H1 (cell line): ENCODE measurements around the gene HAND1. TPM values are rescaled to one million over a fixed set of nuclear protein-coding genes. Genes with fewer than 3 reads are reported as not detected.

Experiments used
- CTCF ChIA-PET: fragments of 300-600 bp; sonication (Branson Sonifier 250); formaldehyde crosslinking; loops from one replicate; lab custom pipeline; 2021; ENCODE audit not compliant: partially characterized antibody; lab: Charles Lee
- POLR2A ChIA-PET: fragments of 300-600 bp; sonication (Branson Sonifier 250); formaldehyde crosslinking; loops from one replicate; lab custom pipeline; 2021; ENCODE audit warnings: inconsistent platforms; ENCODE audit not compliant: partially characterized antibody; lab: Charles Lee
- DNase-seq, 2 experiments: peaks; one replicate each; pipeline versions ENCODE4 v3.0.0 to v3.0.0-alpha.2; 2010 to 2022; ENCODE audit warnings: low spot score in 2 of 2, low read depth in 1 of 2, mixed read lengths in 1 of 2
- FAIRE-seq: peaks from 2 replicates; lab custom pipeline; 2011; peaks lifted over from hg19 to GRCh38; lab: Jason Lieb, UNC
- H2AFZ ChIP-seq: 2 replicates; pipeline ENCODE4 v1.8.1; 2012; ENCODE audit warnings: low read length, inconsistent platforms
- H2AK5ac ChIP-seq: 2 replicates; pipeline ENCODE4 v1.6.1; 2013; ENCODE audit warnings: low read depth, low read length
- H2BK120ac ChIP-seq: replicated peaks from 2 replicates; pipeline ENCODE3; 2013; ENCODE audit warnings: low read depth, low read length, inconsistent platforms
- H2BK12ac ChIP-seq: 2 replicates; pipeline ENCODE4 v1.6.1; 2013; ENCODE audit warnings: low read depth, low read length
- H2BK15ac ChIP-seq: 2 replicates; pipeline ENCODE4 v1.6.1; 2013; ENCODE audit warnings: low read length
- H2BK20ac ChIP-seq: 2 replicates; pipeline ENCODE4 v1.6.1; 2013; ENCODE audit warnings: low read length
- H2BK5ac ChIP-seq: 2 replicates; pipeline ENCODE4 v1.6.1; 2013; ENCODE audit warnings: low read depth, low read length
- H3K14ac ChIP-seq: 2 replicates; pipeline ENCODE4 v1.6.1; 2013; ENCODE audit warnings: inconsistent platforms; ENCODE audit not compliant: insufficient read length
- H3K18ac ChIP-seq: 2 replicates; pipeline ENCODE4 v1.6.1; 2013; ENCODE audit warnings: low read length; ENCODE audit errors: extremely low read depth
- H3K23ac ChIP-seq: 2 replicates; pipeline ENCODE4 v1.6.1; 2013; ENCODE audit warnings: inconsistent platforms; ENCODE audit not compliant: insufficient read length
- H3K23me2 ChIP-seq: 2 replicates; pipeline ENCODE4 v1.6.1; 2013; ENCODE audit warnings: low read depth, low read length
- H3K27ac ChIP-seq: 2 replicates; pipeline ENCODE4 v1.6.1; 2011; ENCODE audit warnings: low read depth, low read length, inconsistent platforms
- H3K27me3 ChIP-seq, 4 experiments: replicated peaks in 1 of 4; 1 replicate in 1 of 4; 2 replicates in 3 of 4; pipeline versions ENCODE4 v1.6.1 to v1.8.1; 2011 to 2013; ENCODE audit warnings: low read length in 3 of 4, mild to moderate bottlenecking in 3 of 4, inconsistent platforms in 2 of 4, mixed read lengths in 2 of 4, moderate library complexity in 1 of 4; ENCODE audit not compliant: control insufficient read depth in 3 of 4, insufficient read depth in 3 of 4; ENCODE audit errors: extremely low read depth in 1 of 4
- H3K36me3 ChIP-seq, 4 experiments: 2 replicates each; pipeline versions ENCODE4 v1.6.1 to v1.8.1; 2011 to 2013; ENCODE audit warnings: mild to moderate bottlenecking in 4 of 4, low read length in 3 of 4, moderate library complexity in 2 of 4, control low read depth in 1 of 4, inconsistent platforms in 1 of 4; ENCODE audit not compliant: insufficient read depth in 4 of 4, control insufficient read depth in 2 of 4
- H3K4ac ChIP-seq: replicated peaks from 2 replicates; pipeline ENCODE3; 2013; ENCODE audit warnings: low read length, low read depth, mixed read lengths, inconsistent platforms; ENCODE audit not compliant: insufficient read length
- H3K4me1 ChIP-seq, 4 experiments: replicated peaks in 1 of 4; 1 replicate in 1 of 4; 2 replicates in 3 of 4; pipeline versions ENCODE4 v1.6.1 to v1.8.1; 2011 to 2013; ENCODE audit warnings: low read length in 3 of 4, inconsistent platforms in 2 of 4, mixed read lengths in 1 of 4; ENCODE audit not compliant: insufficient read depth in 4 of 4, control insufficient read depth in 3 of 4
- H3K4me2 ChIP-seq, 2 experiments: 2 replicates each; pipeline versions ENCODE4 v1.6.1 to v1.8.1; 2011 to 2013; ENCODE audit warnings: low read depth in 2 of 2, low read length in 2 of 2, control low read depth in 1 of 2, inconsistent platforms in 1 of 2, mild to moderate bottlenecking in 1 of 2; ENCODE audit not compliant: insufficient read depth in 1 of 2
- H3K4me3 ChIP-seq, 4 experiments: fragments of 200-600, 300-600 bp in 1 of 4; sonication (generic), shearing (Covaris generic), sonication (Bioruptor Twin) in 1 of 4; 2 replicates each; pipeline versions ENCODE4 v1.5.1 to v1.8.1; 2011 to 2016; ENCODE audit warnings: low read length in 4 of 4, low read depth in 3 of 4, control low read depth in 2 of 4, inconsistent platforms in 2 of 4, mild to moderate bottlenecking in 2 of 4, mixed read lengths in 1 of 4, moderate library complexity in 1 of 4; ENCODE audit not compliant: insufficient read depth in 2 of 4; ENCODE audit errors: extremely low read depth in 1 of 4
- H3K56ac ChIP-seq: replicated peaks from 2 replicates; pipeline ENCODE3; 2013; ENCODE audit warnings: low read depth, mild to moderate bottlenecking, mixed read lengths, low read length, inconsistent platforms; ENCODE audit not compliant: insufficient read length
- H3K79me1 ChIP-seq: 2 replicates; pipeline ENCODE4 v1.6.1; 2013; ENCODE audit warnings: low read depth, low read length, control low read depth
- H3K79me2 ChIP-seq, 2 experiments: 2 replicates each; pipeline versions ENCODE4 v1.6.1 to v1.8.1; 2012 to 2013; ENCODE audit warnings: low read length in 2 of 2, mild to moderate bottlenecking in 2 of 2, inconsistent platforms in 1 of 2; ENCODE audit not compliant: insufficient read depth in 2 of 2, control insufficient read depth in 1 of 2
- H3K9ac ChIP-seq, 4 experiments: replicated peaks in 1 of 4; 1 replicate in 1 of 4; 2 replicates in 3 of 4; pipeline versions ENCODE4 v1.6.1 to v1.8.1; 2011 to 2013; ENCODE audit warnings: low read depth in 3 of 4, low read length in 3 of 4, control low read depth in 2 of 4, mild to moderate bottlenecking in 2 of 4, moderate library complexity in 2 of 4, inconsistent platforms in 1 of 4; ENCODE audit errors: extremely low read depth in 1 of 4
- H3K9me3 ChIP-seq, 2 experiments: 2 replicates each; pipeline versions ENCODE4 v1.6.1 to v1.8.1; 2012 to 2013; ENCODE audit warnings: mild to moderate bottlenecking in 2 of 2, moderate library complexity in 2 of 2, control low read depth in 1 of 2, inconsistent platforms in 1 of 2, low read depth in 1 of 2, low read length in 1 of 2, mixed read lengths in 1 of 2; ENCODE audit not compliant: insufficient read depth in 2 of 2
- H4K20me1 ChIP-seq, 2 experiments: replicated peaks in 1 of 2; 2 replicates each; pipeline versions ENCODE3 to v1.8.1; 2011 to 2013; ENCODE audit warnings: inconsistent platforms in 2 of 2, low read length in 2 of 2, mild to moderate bottlenecking in 1 of 2; ENCODE audit not compliant: insufficient read depth in 2 of 2, control insufficient read depth in 1 of 2
- H4K5ac ChIP-seq: 2 replicates; pipeline ENCODE4 v1.6.1; 2013; ENCODE audit warnings: low read length, low read depth, mixed read lengths, inconsistent platforms; ENCODE audit not compliant: insufficient read length
- H4K8ac ChIP-seq: 2 replicates; pipeline ENCODE4 v1.8.0; 2013; ENCODE audit warnings: mild to moderate bottlenecking, moderate library complexity, low read length, inconsistent platforms; ENCODE audit not compliant: insufficient read depth; ENCODE audit errors: extremely low read depth
- H4K91ac ChIP-seq: replicated peaks from 2 replicates; pipeline ENCODE3; 2013; ENCODE audit warnings: low read length, mixed read lengths, inconsistent platforms; ENCODE audit not compliant: insufficient read length
- KDM4A ChIP-seq: IDR thresholded peaks from one replicate; pipeline ENCODE4 v1.7.1; 2012; ENCODE audit warnings: low read depth, mild to moderate bottlenecking, moderate library complexity, low read length, inconsistent platforms; ENCODE audit not compliant: severe bottlenecking
- POLR2AphosphoS5 ChIP-seq: IDR thresholded peaks from 2 replicates; pipeline ENCODE4 v1.6.1; 2011; ENCODE audit warnings: low read depth, low read length
- TBP ChIP-seq: IDR thresholded peaks from 2 replicates; pipeline ENCODE4 v1.6.1; 2011; ENCODE audit warnings: low read depth, low read length, improper control_type of control experiment
- WGBS, 2 experiments: shearing (Covaris generic) in 1 of 2; methylation state at CpG; one replicate each; pipeline versions ENCODE4 v1.1.6 to v1.1.7; 2013 to 2015; ENCODE audit warnings: low lambda C conversion rate in 2 of 2, mixed read lengths in 2 of 2, inconsistent platforms in 1 of 2, low coverage in 1 of 2, missing lambda C conversion rate in 1 of 2; ENCODE audit not compliant: insufficient replicate concordance in 2 of 2, insufficient coverage in 1 of 2, insufficient read length in 1 of 2; ENCODE audit errors: extremely low coverage in 1 of 2, missing lambda C conversion rate in 1 of 2; 5-methylcytosine and 5-hydroxymethylcytosine counted together
- polyA plus RNA-seq, 7 experiments: library from polyadenylated mRNA; depleted of rRNA in 3 of 7; stranded (reverse) in 5 of 7; unstranded in 2 of 7; fragments of >200 nt in 5 of 7; fragments of 200-250 nt in 2 of 7; gene quantifications; 1 replicate in 5 of 7; 2 replicates in 1 of 7; 4 replicates in 1 of 7; pipeline versions ENCODE4 v1.2.1 to v1.2.3, GENCODE V29; 2011 to 2013; ENCODE audit warnings: missing spikeins in 2 of 7, mixed read lengths in 2 of 7
- total RNA-seq: library from RNA; stranded (reverse); fragmentation: NEBNext Ultra II Directional; extraction: Animal tissue kit (Norgen Biotek cat#: 25700); gene quantifications from 2 replicates; pipeline ENCODE4 v1.2.1, GENCODE V29; 2021

HAND1 gene
- total and polyA plus RNA-seq, 2 of the 8 experiments (the other 6 are each of a cell fraction or from before 2014, with no cell fraction given): 0.06 TPM; not detected in 1

GRCh38 chr5:154493274-154493673, 15.2 kb upstream of the HAND1 start:
- H3K9me3 ChIP-seq: no peaks in the 10 kb centered on the region
- TF ChIP-seq KDM4A (peak; percentile 21), POLR2AphosphoS5 (no peak), TBP (0 out of 2 replicates have a peak, but pooled peaks have one; percentile 53)
- no peak overlapping the region for H2BK120ac ChIP-seq
- no peak overlapping the region for H4K5ac ChIP-seq
- H3K79me2 ChIP-seq: no peaks in the 10 kb centered on the region
- H3K18ac ChIP-seq: no peak overlapping the region
- no peaks in the 10 kb centered on the region for H3K36me3 ChIP-seq
- no peaks in the 10 kb centered on the region for H4K20me1 ChIP-seq
- peaks cover 0 to 10% (median 5%) of the 10 kb centered on the region in 4 experiments; a peak in 4 of 7 replicates for H3K27me3 ChIP-seq
- H3K9ac ChIP-seq: no peak overlapping the region
- no peak overlapping the region for H2BK20ac ChIP-seq
- H2AFZ ChIP-seq: no peak overlapping the region
- H3K23ac ChIP-seq: no peak overlapping the region
- H3K4me3 ChIP-seq: peak overlapping the region in 1 of 4 experiments; percentile 42; a peak in 2 of 8 replicates
- no peak overlapping the region for H2BK5ac ChIP-seq
- ChIA-PET POLR2A (interaction anchor here (0.6 kb wide), 1 partner anchor 17 kb away, joined by 3 read pairs; no protein-coding TSS in a partner anchor), CTCF (interaction anchor here (0.7 to 2.0 kb wide), 4 partner anchors 8 to 116 kb away, joined by 4 to 7 read pairs (median 5); no protein-coding TSS in a partner anchor)
- no peak overlapping the region for H3K27ac ChIP-seq
- no peak overlapping the region for H2AK5ac ChIP-seq
- peak in 1 of 2 experiments; percentile 55 for DNase-seq
- H4K8ac ChIP-seq: peak overlapping the region; percentile 89
- no peak overlapping the region for H3K56ac ChIP-seq
- H3K23me2 ChIP-seq: no peaks in the 10 kb centered on the region; the same call in 1 of the 2 replicates
- no peaks in the 10 kb centered on the region for H3K79me1 ChIP-seq
- H3K4me2 ChIP-seq: no peak overlapping the region; a peak in 1 of 4 replicates
- H3K14ac ChIP-seq: no peak overlapping the region
- 54% methylated on average over 28 of the region's 29 CpGs; no CpG with 5 or more reads in 1 of the 2 experiments for WGBS, 2 experiments
- H3K4ac ChIP-seq: no peak overlapping the region
- H3K4me1 ChIP-seq: no peaks in the 10 kb centered on the region
- FAIRE-seq: no peak
- H2BK12ac ChIP-seq: no peak overlapping the region
- no peak overlapping the region for H2BK15ac ChIP-seq
- H4K91ac ChIP-seq: no peak overlapping the region
